ENCODE measurements around the gene CELF2. TPM values are rescaled to one million over a fixed set of nuclear protein-coding genes. Genes with fewer than 3 reads are reported as not detected.

CELF2 gene
- total RNA-seq, 1 experiment from 2014 or later, result 28.7 TPM

- Mint-ChIP-seq H3K9me3 (no peaks in the 10 kb centered on the region), H3K27ac (no peak overlapping the region), H3K27me3 (ENCODE audit: low read depth) (no peaks in the 10 kb centered on the region), H3K36me3 (ENCODE audit: insufficient read depth in 1 of 3, low read depth in 3 of 3) (peaks cover 0 to 3% (median 0%) of the 10 kb centered on the region in 3 experiments; a peak in 1 of 7 replicates), H3K4me3 (no peak overlapping the region), H3K4me1 (peaks cover 21 to 26% of the 10 kb centered on the region in 2 experiments)
- no peaks in the 10 kb centered on the region for H3K79me2 ChIP-seq (ENCODE audit: insufficient read depth, low read length)
- peaks cover 7% of the 10 kb centered on the region for H3K4me1 ChIP-seq (ENCODE audit: insufficient read depth, low read length)
- no peak overlapping the region for H2AK5ac ChIP-seq (ENCODE audit: insufficient read length, low read length)
- no peak overlapping the region for H2AFZ ChIP-seq (ENCODE audit: low read length)
- DNase-seq, result no peak
- no peak overlapping the region for H3K18ac ChIP-seq (ENCODE audit: insufficient read length, low read depth, low read length)
- no peaks in the 10 kb centered on the region for H3K79me1 ChIP-seq (ENCODE audit: insufficient read depth, low read depth, low read length, poor library complexity, severe bottlenecking)
- H4K8ac ChIP-seq (replicated peaks; ENCODE audit: insufficient read length, low read depth, low read length), result no peak overlapping the region
- peaks cover 4% of the 10 kb centered on the region for H3K23me2 ChIP-seq (ENCODE audit: insufficient read length, low read depth, low read length, poor library complexity, severe bottlenecking)
- H3K27ac ChIP-seq (ENCODE audit: insufficient read length, low read depth, low read length), result no peak overlapping the region
- WGBS (ENCODE audit: extremely low coverage, insufficient read length, low lambda C conversion rate), result no CpG with 5 or more reads among the region's 2 CpGs
- no peak overlapping the region for H3K9ac ChIP-seq (ENCODE audit: extremely low read depth, insufficient read length, low read length)
- no peak overlapping the region for H3T11ph ChIP-seq (ENCODE audit: low read length)
- H4K20me1 ChIP-seq (ENCODE audit: control insufficient read depth, insufficient read depth, insufficient read length), result no peaks in the 10 kb centered on the region
- H2BK5ac ChIP-seq (ENCODE audit: insufficient read length, low read length), result no peak overlapping the region
- H3K4ac ChIP-seq (ENCODE audit: low read depth, low read length), result no peak overlapping the region
- H3K56ac ChIP-seq (ENCODE audit: insufficient read length, low read depth, low read length), result no peak overlapping the region
- TF ChIP-seq CTCF (conservative IDR thresholded peaks at IDR 0.05), result no peak
- H2BK12ac ChIP-seq (ENCODE audit: insufficient read length, low read depth, low read length), result no peak overlapping the region
- H3K27me3 ChIP-seq (ENCODE audit: insufficient read depth, low read length), result no peaks in the 10 kb centered on the region
- no peak overlapping the region for H3K14ac ChIP-seq (ENCODE audit: insufficient read depth, low read length)
- H4K5ac ChIP-seq (ENCODE audit: insufficient read length, low read depth, low read length), result no peak overlapping the region
- H3K4me2 ChIP-seq (ENCODE audit: insufficient read depth, insufficient read length, low read length), result no peak overlapping the region
- H3K9me3 ChIP-seq (ENCODE audit: control insufficient read depth, low read depth, low read length), result no peaks in the 10 kb centered on the region
- no peak overlapping the region for H2BK15ac ChIP-seq (ENCODE audit: low read depth, low read length)
- no peak overlapping the region for H4K91ac ChIP-seq (ENCODE audit: insufficient read length, low read depth, low read length)
- H2BK120ac ChIP-seq (ENCODE audit: low read depth, low read length, poor library complexity, severe bottlenecking), result no peak overlapping the region
- H2BK20ac ChIP-seq (ENCODE audit: low read depth, low read length, poor library complexity, severe bottlenecking), result no peak overlapping the region
- H3K23ac ChIP-seq (ENCODE audit: insufficient read length, low read depth, low read length), result no peak overlapping the region
Measured at GRCh38 chr10:11245095-11245479, 227.4 kb downstream of the CELF2 start.
